HAP-1 (cell line): ENCODE results near the gene TFB2M.
A peak's percentile ranks its signal among the peaks of the same experiment; 100 is the strongest.
"Not testable (repeated sequence)": the region's sequence is repeated elsewhere in the genome, so short reads cannot be mapped to it uniquely, and the experiment has no call there.

Experiments
- DNase-seq, 2 experiments: peaks; one replicate each; pipeline ENCODE4 v3.0.0-alpha.2; 2016 to 2020; ENCODE audit warnings: low spot score in 2 of 2
- H3K27me3 ChIP-seq: fragments of 250-450 bp; sonication (Bioruptor Pico); 2 replicates; pipeline ENCODE4 v1.5.1; 2020; ENCODE audit warnings: low read depth, mild to moderate bottlenecking, moderate library complexity
- H3K36me3 ChIP-seq: fragments of 250-450 bp; sonication (Bioruptor Pico); replicated peaks from 2 replicates; pipeline ENCODE4 v1.5.1; 2020; ENCODE audit warnings: mild to moderate bottlenecking
- H3K4me1 ChIP-seq: fragments of 250-450 bp; sonication (Bioruptor Pico); 2 replicates; pipeline ENCODE4 v1.5.1; 2020; ENCODE audit warnings: mild to moderate bottlenecking
- H3K4me3 ChIP-seq: fragments of 250-450 bp; sonication (Bioruptor Pico); 2 replicates; pipeline ENCODE4 v1.5.1; 2020; ENCODE audit warnings: mild to moderate bottlenecking, moderate library complexity
- H3K9me3 ChIP-seq: fragments of 250-450 bp; sonication (Bioruptor Pico); 2 replicates; pipeline ENCODE4 v1.5.1; 2020; ENCODE audit warnings: mild to moderate bottlenecking, moderate library complexity
- in situ Hi-C: fragments of 300-500 bp; cut with MboI; formaldehyde crosslinking; loops from 3 replicates; pipeline ENCODE4 v1.14.3; 2020; ENCODE audit warnings: low sequenced_read_pairs, inconsistent platforms, mixed read lengths

Gene TFB2M

DNA sequence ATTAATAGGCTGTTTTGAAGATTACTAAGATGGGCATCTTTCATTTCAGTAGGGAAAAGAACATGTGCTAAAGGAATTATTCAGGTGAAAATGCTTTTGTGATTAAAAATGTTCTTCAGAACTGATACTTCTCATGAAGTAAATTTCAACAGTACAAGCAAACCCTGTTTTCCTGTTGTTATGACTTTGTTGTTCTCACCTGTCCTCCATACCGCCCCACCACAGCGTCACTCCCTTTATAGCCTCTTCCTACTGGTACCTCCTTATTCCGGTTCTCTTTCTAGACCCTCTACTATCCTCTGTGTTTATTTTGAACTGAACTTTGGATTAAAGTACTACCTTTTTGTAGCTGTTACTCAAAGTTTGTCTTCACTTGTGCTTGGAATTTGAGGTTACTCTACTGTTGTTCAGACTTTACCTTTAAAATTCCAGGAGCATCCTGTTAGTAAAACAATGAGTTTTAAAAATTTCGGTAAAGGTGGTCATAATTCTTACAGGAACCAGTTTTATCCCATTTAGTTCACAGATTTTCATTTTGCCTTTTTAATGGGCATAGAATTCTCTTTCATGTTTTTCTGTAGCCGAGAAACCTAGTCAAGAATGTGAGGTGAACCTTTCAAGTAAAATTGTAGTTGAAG lies 11.1 kb upstream of the TFB2M start:
- DNase-seq, result no peak
- no peaks in the 10 kb centered on the region for H3K36me3 ChIP-seq
- no peak overlapping the region for H3K4me3 ChIP-seq
- no peaks in the 10 kb centered on the region for H3K27me3 ChIP-seq
- in situ Hi-C loops, result no loop called here
- no peaks in the 10 kb centered on the region for H3K9me3 ChIP-seq
- no peaks in the 10 kb centered on the region for H3K4me1 ChIP-seq

DNA sequence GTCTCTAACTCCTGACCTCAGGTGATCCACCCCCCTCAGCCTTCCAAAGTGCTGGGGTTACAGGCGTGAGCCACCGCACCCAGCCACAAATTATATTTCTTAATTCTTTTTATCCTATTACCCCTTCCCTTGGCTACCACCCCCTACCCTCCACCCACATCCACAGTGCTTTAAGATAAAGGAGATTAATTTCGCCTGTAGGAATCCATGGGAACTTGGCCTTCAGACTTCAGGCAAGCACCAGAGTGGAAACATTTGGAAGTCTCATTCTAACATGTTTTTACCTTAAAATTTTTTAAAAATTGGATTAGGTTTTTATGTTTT lies 10.6 kb upstream of the TFB2M start:
- no peak for DNase-seq
- Histone ChIP-seq H3K4me3 (no peak overlapping the region), H3K4me1 (no peaks in the 10 kb centered on the region), H3K27me3 (no peaks in the 10 kb centered on the region), H3K36me3 (no peaks in the 10 kb centered on the region), H3K9me3 (no peaks in the 10 kb centered on the region)
- in situ Hi-C loops, result no loop called here

DNA sequence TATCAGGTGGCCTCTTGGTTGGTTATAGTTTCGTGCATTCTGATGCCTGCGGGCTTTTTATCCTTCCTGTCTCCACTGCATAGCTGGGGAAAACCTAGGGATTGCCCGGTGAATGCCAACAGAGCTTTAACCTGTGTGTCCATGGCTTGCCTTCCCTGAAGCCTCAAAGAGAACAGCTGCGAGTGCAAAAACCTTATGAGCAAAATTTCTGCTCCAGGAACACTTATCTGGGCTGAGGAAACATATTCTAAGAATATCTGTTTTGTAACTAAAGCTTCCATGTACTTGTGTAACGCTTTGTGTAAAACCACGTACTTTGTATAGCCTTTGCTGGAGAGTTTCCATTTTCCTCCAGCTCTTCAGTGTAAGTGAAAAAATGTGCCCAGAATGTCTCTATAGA lies 7.4 kb upstream of the TFB2M start:
- Histone ChIP-seq H3K9me3 (no peaks in the 10 kb centered on the region), H3K27me3 (no peaks in the 10 kb centered on the region), H3K36me3 (no peaks in the 10 kb centered on the region), H3K4me3 (no peak overlapping the region), H3K4me1 (no peaks in the 10 kb centered on the region; the same call in 1 of the 2 replicates)
- no peak for DNase-seq
- in situ Hi-C loops, result no loop called here

DNA sequence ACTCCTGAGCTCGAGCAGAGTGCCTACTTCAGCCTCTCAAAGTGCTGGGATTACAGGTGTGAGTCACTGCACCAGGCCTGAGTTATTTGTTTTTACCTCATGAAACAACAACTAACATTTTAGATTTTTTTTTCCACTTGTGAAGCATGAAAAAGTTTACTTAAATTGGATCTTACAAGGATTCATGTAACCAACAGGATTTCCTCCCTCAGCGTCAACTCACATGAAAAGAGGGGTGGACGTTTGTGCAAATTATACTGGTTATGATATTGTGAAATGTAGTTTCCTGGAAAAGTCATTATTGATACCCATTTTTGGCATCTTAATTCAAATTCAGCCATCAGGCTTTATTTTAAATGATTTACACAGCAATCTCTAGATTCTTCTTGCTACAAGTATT lies 6.7 kb upstream of the TFB2M start:
- Histone ChIP-seq H3K9me3 (no peaks in the 10 kb centered on the region), H3K27me3 (no peaks in the 10 kb centered on the region), H3K36me3 (no peaks in the 10 kb centered on the region), H3K4me1 (no peaks in the 10 kb centered on the region; the same call in 1 of the 2 replicates), H3K4me3 (no peak overlapping the region)
- DNase-seq, result no peak
- in situ Hi-C loops, result no loop called here

DNA sequence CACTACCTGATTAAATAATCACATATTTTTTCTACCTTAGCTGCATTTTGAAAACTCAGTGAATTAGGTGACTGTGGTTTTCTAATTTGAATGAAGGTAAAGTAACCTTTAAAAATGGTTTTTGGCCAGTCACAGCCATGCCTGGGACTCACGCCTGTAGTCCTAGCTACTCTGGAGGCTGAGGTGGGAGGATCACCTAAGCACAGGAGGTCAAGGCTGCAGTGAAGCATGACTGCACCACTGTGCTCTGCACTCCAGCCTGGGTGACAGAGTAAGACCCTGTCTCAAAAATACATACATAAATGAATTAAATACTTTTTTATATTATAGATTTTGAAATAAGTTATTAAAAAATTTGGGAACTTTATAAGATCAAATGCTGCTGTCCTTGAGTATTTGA lies 5.9 kb upstream of the TFB2M start:
- Histone ChIP-seq H3K36me3 (no peaks in the 10 kb centered on the region), H3K4me3 (no peak overlapping the region), H3K9me3 (no peaks in the 10 kb centered on the region), H3K27me3 (no peaks in the 10 kb centered on the region), H3K4me1 (peaks cover 4% of the 10 kb centered on the region; the same call in 1 of the 2 replicates)
- in situ Hi-C loops, result no loop called here
- no peak for DNase-seq

DNA sequence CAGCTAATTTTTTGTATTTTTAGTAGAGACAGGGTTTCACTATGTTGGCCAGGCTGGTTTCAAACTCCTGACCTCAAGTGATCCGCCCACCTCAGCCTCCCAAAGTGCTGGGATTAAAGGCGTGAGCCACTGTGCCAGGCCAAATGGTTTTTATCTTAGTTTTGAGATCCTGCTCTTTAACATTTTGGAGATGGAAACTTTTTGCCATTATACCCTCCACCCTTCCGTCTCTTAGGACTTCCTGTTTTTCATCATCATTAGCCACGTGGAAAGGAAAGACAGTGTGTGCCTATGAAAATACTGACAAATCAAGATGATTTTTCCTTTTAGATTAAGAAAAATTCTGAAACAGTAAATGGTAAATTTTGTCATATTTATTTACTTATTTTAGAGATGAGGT lies 5.2 kb upstream of the TFB2M start:
- H3K9me3 ChIP-seq, H3K4me1 ChIP-seq, H3K27me3 ChIP-seq, in situ Hi-C loops, H3K36me3 ChIP-seq, H3K4me3 ChIP-seq, DNase-seq: not testable (repeated sequence)

DNA sequence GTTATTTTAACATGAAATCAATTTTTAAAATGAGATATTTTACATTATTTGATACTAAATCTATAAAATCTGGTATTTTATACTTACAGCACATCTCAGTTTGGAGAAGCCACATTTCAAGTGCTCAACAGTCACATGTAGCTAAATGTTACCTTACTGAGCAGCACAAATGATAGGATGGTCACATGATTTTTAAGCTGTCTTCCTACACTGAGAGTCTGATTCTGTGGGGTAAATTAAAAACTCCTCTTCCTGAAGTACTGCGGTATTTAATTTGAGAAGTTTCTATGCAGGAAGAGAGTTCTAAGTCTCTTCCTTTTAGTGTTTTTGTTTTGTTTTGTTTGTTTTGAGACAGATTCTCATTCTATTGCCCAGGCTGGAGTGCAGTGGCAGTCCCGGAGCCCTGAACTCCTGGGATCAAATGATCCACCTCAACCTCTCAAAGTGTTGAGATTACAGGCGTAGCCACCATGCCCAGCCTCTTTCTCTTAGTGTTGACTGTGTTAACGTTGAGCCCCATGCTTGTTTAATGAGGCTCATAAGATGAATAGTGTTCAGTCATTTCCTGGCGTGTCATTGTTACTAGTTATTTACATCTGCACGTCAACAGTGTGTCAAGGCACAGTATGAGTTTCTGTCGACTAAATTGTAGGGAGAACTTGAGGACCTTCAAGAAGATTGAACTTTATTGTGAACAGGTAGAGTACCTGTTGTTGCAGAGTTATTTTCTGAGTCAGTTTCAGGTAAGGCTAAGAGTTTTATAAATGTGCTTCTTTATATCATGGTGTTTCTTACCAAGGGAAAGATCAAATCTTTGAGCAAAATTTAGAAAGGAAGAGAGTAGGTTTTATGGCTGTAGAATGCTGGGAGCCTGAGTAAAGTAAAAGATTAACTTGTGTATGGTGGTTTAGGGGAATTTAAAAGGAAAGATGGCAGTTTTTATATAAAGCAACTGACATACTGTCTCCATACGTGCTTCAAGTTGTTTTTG lies 3.5 kb upstream of the TFB2M start:
- H3K4me3 ChIP-seq, result no peak overlapping the region
- in situ Hi-C loops, result no loop called here
- DNase-seq, result no peak

DNA sequence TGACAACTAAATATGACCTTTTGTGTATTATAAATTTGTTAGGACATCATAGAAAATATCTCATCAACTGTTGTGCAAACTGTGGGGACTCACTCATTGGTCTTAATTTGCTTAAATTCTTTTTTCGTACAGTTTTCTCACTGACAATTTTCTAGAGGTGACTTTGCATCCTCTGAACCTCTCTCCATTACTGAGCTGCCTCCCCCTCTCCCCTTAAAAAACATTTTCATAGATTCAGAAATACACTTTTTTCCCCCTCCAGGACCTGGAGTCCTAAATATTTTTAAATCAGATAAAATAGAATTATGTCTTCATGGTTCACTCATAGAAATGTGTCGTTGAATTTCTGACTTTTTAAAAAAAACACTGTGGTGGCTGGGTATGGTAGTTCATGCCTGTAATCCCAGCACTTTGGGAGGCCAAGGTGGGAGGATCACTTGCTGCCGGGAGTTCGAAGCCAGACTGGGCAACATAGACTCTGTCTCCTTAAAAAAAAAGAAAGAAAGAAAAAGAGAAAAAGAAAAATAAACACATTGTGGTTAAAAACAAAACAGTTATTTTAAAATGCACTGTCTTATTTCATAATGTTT lies 1.7 kb upstream of the TFB2M start:
- peaks cover 6% of the 10 kb centered on the region; the same call in 1 of the 2 replicates for H3K4me1 ChIP-seq

More for the DNA sequence above, 3.5 kb upstream of the TFB2M start:
- Histone ChIP-seq H3K9me3 (no peaks in the 10 kb centered on the region), H3K36me3 (0 out of 2 replicates have a peak, but pooled peaks cover 2% of the 10 kb centered on the region), H3K27me3 (no peaks in the 10 kb centered on the region), H3K4me1 (peaks cover 6% of the 10 kb centered on the region; the same call in 1 of the 2 replicates)

DNA sequence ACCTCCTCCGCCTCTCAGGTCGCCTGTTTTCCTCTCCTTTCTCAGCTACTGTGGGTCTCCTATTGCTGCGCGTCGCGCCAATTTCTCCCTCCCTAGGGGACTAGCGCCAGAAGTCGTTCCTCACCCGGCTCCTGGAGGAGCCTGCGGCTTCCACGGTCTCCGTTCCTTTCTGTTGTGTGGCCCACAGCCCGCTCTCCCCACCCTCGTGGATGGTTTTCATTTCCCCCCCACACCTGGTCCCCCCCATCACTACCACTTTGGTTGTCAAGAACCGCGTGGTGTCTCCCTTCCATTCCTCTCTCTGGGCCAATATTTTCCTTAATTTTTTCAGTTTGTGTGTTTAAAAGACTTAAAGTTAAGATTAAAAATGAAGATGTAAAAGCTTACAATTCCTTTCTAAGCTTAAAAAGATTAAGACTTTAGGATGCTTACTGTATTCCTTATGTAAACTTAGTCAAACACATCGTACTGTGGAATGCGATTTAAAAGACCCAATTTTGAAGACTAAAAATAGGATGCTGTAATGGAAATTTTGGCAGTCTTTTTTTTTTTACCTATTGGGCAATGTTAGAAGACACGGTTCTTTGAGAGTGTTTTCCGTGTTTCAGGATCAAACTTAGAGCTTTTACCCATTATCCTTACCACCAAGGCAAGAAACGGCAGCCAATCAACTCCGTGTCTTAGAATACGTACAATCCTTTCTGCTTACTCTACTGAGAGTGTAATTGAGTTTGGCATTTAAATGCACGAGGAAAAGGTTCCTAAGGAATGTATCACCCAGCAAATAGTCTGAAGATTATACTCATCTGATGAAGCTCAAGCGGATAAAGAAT lies 968 bp upstream of the TFB2M start:
- in situ Hi-C loops, result no loop called here
- Histone ChIP-seq H3K4me1 (peaks cover 11% of the 10 kb centered on the region; the same call in 1 of the 2 replicates), H3K9me3 (no peaks in the 10 kb centered on the region), H3K4me3 (peak overlapping the region; percentile 93), H3K27me3 (no peaks in the 10 kb centered on the region), H3K36me3 (peaks cover 13% of the 10 kb centered on the region; the same call in 1 of the 2 replicates)
- peak in 1 of 2 experiments; percentile 55 for DNase-seq

More for the DNA sequence above, 1.7 kb upstream of the TFB2M start:
- peaks cover 9% of the 10 kb centered on the region; the same call in 1 of the 2 replicates for H3K36me3 ChIP-seq
- no peaks in the 10 kb centered on the region for H3K27me3 ChIP-seq
- in situ Hi-C loops, result no loop called here
- peak overlapping the region; percentile 93 for H3K4me3 ChIP-seq
- no peak for DNase-seq
- no peaks in the 10 kb centered on the region for H3K9me3 ChIP-seq

DNA sequence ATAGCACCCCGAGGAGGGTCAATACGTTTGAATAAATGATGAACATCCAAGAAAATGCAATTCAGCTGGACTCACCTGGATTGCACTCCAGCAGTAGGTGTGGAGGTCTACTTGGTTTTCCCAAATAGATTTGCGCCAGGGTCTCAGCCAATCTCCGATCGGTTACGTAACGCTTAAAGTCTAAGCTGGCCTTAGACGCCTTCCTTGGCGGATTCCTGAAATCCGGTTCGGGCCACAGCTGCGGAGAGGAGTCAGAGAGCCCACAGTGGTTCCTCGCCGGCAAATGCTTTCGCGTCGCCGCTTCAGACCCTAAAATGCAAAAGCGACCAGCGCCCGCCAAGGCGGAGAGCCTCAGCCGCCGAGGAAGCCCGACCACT lies 322 bp downstream of the TFB2M start:
- DNase-seq, result peak in 1 of 2 experiments; percentile 44
- H3K36me3 ChIP-seq, result peaks cover 13% of the 10 kb centered on the region; the same call in 1 of the 2 replicates
- peak overlapping the region; percentile 93 for H3K4me3 ChIP-seq
- no peaks in the 10 kb centered on the region for H3K9me3 ChIP-seq
- no peaks in the 10 kb centered on the region for H3K27me3 ChIP-seq
- peaks cover 12% of the 10 kb centered on the region for H3K4me1 ChIP-seq
- in situ Hi-C loops, result no loop called here

DNA sequence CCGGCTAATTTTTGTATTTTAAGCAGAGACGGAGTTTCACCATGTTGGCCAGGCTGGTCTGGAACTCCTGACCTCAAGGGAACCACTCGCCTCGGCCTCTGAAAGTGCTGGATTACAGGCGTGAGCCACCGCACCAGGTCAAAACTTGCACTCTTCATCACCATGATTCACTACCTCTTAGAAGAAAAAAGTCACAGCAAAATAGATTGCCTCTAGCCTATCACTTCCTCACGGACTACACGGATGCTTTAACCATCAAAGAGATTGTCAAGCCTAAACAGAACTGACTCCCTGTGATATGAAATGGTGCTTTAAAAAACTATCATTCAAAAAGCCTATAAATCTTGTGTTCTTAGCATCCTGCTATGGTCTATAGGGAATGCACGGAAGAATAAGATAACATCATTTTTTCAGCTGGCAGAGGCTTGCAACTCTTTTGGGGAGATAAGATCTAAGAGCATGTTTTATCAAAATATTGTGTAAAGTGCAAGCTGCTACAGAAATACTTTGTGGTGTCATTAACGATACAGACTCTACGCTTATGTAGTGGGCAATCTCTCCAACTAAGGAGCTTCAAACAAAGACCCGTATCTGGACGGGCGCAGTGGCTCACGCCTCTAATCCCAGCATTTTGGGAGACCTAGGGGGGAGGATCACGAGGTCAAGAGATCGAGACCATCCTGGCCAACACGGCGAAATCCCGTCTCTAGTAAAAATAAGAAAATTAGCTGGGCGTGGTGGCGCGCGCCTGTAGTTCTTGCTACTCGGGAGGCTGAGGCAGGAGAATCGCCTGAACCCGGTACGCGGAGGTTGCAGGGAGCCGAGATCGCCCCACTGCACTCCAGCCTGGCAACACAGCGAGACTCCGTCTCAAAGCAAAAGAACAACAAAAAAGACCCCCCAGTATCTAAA lies 966 bp downstream of the TFB2M start:
- Histone ChIP-seq H3K9me3 (no peaks in the 10 kb centered on the region), H3K36me3 (peaks cover 14% of the 10 kb centered on the region)

DNA sequence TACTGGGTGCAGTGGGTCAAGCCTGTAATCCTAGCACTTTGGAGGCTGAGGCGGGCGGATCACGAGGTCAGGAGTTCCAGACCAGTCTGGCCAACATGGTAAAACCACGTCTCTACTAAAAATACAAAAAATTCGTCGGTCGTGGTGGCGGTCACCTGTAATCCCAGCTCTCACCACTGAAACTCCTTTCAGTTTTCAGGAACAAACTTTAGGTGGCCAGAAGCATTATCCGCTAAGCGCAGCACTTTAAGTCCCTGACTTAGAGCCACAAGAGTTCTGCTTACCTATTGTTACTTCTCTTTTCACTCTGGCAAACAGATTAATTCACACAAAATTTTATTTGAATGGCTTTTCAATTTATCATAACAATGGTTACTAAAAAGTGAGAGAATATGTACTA lies 5.2 kb downstream of the TFB2M start:
- H3K9me3 ChIP-seq, in situ Hi-C loops, H3K27me3 ChIP-seq, H3K4me3 ChIP-seq: not testable (repeated sequence)
- DNase-seq, result peak; percentile 59 to 85
- Histone ChIP-seq H3K36me3 (peaks cover 37% of the 10 kb centered on the region), H3K4me1 (peaks cover 11% of the 10 kb centered on the region)

More for the DNA sequence above, 966 bp downstream of the TFB2M start:
- Histone ChIP-seq H3K4me3 (peak overlapping the region; percentile 93), H3K4me1 (peaks cover 15% of the 10 kb centered on the region), H3K27me3 (no peaks in the 10 kb centered on the region)
- in situ Hi-C loops, result no loop called here
- peak in 1 of 2 experiments; percentile 24 for DNase-seq
